Measurements from ENCODE around the gene OSR1. TPM values are rescaled to one million over a fixed set of nuclear protein-coding genes. Genes with fewer than 3 reads are reported as not detected.

OSR1 gene
- total RNA-seq, 1 experiment from 2014 or later = 0.84 TPM

DNA sequence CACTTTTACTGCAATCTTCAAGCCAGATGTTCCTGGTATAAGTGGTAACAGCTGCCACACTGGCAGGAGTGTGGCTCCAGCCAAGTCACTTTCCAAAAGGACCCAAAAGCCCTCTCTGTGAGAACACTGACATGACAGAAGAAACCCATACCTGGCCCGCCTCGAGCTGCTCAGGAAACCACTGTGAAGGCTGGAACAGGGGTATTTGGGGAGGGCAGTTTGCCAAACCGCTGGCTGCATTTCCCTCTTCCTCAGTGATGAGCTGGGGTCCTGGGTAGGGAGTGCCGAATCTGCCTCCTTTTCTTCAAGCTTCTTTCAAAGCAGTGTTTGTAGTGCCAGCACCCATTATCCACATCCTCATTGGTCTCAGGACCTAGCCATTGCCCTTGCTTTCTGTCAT, 10.3 kb upstream of the OSR1 start:
- Histone ChIP-seq H3K9me3 (ENCODE audit: low read depth, low read length, poor library complexity, severe bottlenecking) (no peaks in the 10 kb centered on the region), H3K4me3 (ENCODE audit: low read depth, low read length, poor library complexity, severe bottlenecking) (no peak overlapping the region), H3K27ac (ENCODE audit: low read depth, low read length, poor library complexity, severe bottlenecking) (no peak overlapping the region), H3K36me3 (ENCODE audit: insufficient read depth, low read length, poor library complexity, severe bottlenecking) (no peaks in the 10 kb centered on the region), H3K27me3 (replicated peaks; ENCODE audit: insufficient read depth, low read depth, low read length, poor library complexity) (peaks cover 66% of the 10 kb centered on the region), H3K4me1 (ENCODE audit: insufficient read depth, low read length, poor library complexity, severe bottlenecking) (no peaks in the 10 kb centered on the region)
- no peak for TF ChIP-seq EZH2 (IDR thresholded peaks at IDR 0.05; ENCODE audit: borderline replicate concordance, low read depth, low read length, poor library complexity, severe bottlenecking)
- TF ChIP-seq, protein P1, sequence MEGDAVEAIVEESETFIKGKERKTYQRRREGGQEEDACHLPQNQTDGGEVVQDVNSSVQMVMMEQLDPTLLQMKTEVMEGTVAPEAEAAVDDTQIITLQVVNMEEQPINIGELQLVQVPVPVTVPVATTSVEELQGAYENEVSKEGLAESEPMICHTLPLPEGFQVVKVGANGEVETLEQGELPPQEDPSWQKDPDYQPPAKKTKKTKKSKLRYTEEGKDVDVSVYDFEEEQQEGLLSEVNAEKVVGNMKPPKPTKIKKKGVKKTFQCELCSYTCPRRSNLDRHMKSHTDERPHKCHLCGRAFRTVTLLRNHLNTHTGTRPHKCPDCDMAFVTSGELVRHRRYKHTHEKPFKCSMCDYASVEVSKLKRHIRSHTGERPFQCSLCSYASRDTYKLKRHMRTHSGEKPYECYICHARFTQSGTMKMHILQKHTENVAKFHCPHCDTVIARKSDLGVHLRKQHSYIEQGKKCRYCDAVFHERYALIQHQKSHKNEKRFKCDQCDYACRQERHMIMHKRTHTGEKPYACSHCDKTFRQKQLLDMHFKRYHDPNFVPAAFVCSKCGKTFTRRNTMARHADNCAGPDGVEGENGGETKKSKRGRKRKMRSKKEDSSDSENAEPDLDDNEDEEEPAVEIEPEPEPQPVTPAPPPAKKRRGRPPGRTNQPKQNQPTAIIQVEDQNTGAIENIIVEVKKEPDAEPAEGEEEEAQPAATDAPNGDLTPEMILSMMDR (conservative IDR thresholded peaks at IDR 0.05; ENCODE audit: low read depth, low read length) = no peak
- CTCF ChIA-PET = interaction anchor here (0.6 to 1.2 kb wide), 2 partner anchors 298 to 378 kb away, joined by 3 to 4 read pairs; no protein-coding TSS in a partner anchor
- POLR2A ChIA-PET (ENCODE audit: low non-redundant PET) = no interaction called here
- intact Hi-C loops (cut with micrococcal nuclease; ENCODE audit: unreplicated experiment) = no loop called here
- BruUV-seq (replicated peaks) = no TSS peak
- no peak for DNase-seq (ENCODE audit: low spot score)

DNA sequence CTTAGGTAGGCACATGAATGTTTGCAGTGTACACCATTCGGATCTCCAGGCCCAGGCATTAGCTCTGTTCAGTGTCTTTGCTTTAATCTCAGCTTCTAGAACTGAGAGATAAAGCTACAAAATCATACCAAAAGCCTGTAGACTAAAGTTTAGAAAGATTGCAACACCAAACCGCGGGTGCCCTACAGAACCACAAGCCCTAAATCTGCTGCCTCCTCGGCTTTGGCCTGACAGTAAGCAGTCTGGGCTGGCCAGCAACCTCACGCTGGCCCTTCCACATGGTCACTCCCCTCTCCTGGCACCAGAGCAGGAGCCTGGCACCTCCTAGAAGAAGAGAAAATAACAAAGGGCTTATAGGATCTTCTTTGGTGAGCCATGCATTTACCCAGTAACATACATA, 8.9 kb upstream of the OSR1 start:
- no TSS peak for BruUV-seq (replicated peaks)
- Histone ChIP-seq H3K9me3 (ENCODE audit: low read depth, low read length, poor library complexity, severe bottlenecking) (no peaks in the 10 kb centered on the region), H3K36me3 (ENCODE audit: insufficient read depth, low read length, poor library complexity, severe bottlenecking) (no peaks in the 10 kb centered on the region), H3K4me1 (ENCODE audit: insufficient read depth, low read length, poor library complexity, severe bottlenecking) (peaks cover 4% of the 10 kb centered on the region), H3K27me3 (replicated peaks; ENCODE audit: insufficient read depth, low read depth, low read length, poor library complexity) (peaks cover 78% of the 10 kb centered on the region), H3K4me3 (ENCODE audit: low read depth, low read length, poor library complexity, severe bottlenecking) (no peak overlapping the region), H3K27ac (ENCODE audit: low read depth, low read length, poor library complexity, severe bottlenecking) (no peak overlapping the region)
- POLR2A ChIA-PET (ENCODE audit: low non-redundant PET) = no interaction called here
- intact Hi-C loops (cut with micrococcal nuclease; ENCODE audit: unreplicated experiment) = no loop called here
- DNase-seq (ENCODE audit: low spot score) = no peak
- TF ChIP-seq, protein P1 (conservative IDR thresholded peaks at IDR 0.05; ENCODE audit: low read depth, low read length) = no peak
- no peak for TF ChIP-seq EZH2 (IDR thresholded peaks at IDR 0.05; ENCODE audit: borderline replicate concordance, low read depth, low read length, poor library complexity, severe bottlenecking)
- CTCF ChIA-PET = no interaction called here

DNA sequence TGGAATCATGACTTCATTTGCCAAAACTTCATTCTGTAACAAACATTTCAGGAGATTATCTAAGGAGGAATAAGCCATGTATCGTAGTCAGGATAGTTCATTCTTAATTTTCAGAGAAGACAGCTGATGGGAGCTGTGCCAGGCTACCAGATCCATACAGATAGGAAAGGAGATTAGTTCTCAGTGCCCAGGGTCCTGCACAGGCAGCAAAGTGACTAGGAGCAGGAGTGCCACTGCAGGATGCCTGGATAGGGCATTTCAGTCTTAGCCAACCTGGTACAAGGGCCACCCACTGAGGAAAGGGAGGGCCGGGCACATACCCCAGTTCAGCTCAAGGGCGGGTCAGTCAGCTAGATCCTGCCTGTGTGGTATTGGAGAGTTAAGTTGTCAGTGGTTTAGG, 6.7 kb upstream of the OSR1 start:
- BruUV-seq (replicated peaks) = no TSS peak
- Histone ChIP-seq H3K4me3 (ENCODE audit: low read depth, low read length, poor library complexity, severe bottlenecking) (no peak overlapping the region), H3K36me3 (ENCODE audit: insufficient read depth, low read length, poor library complexity, severe bottlenecking) (no peaks in the 10 kb centered on the region), H3K27ac (ENCODE audit: low read depth, low read length, poor library complexity, severe bottlenecking) (no peak overlapping the region), H3K9me3 (ENCODE audit: low read depth, low read length, poor library complexity, severe bottlenecking) (no peaks in the 10 kb centered on the region), H3K27me3 (replicated peaks; ENCODE audit: insufficient read depth, low read depth, low read length, poor library complexity) (peaks cover 84% of the 10 kb centered on the region), H3K4me1 (ENCODE audit: insufficient read depth, low read length, poor library complexity, severe bottlenecking) (peaks cover 4% of the 10 kb centered on the region)
- no peak for DNase-seq (ENCODE audit: low spot score)
- TF ChIP-seq EZH2 (IDR thresholded peaks at IDR 0.05; ENCODE audit: borderline replicate concordance, low read depth, low read length, poor library complexity, severe bottlenecking) = no peak
- TF ChIP-seq, protein P1 (conservative IDR thresholded peaks at IDR 0.05; ENCODE audit: low read depth, low read length) = no peak
- intact Hi-C loops (cut with micrococcal nuclease; ENCODE audit: unreplicated experiment) = no loop called here
- ChIA-PET POLR2A (ENCODE audit: low non-redundant PET) (no interaction called here), CTCF (no interaction called here)

All from A673 (cell line).